CD4-positive, alpha-beta T cell treated with Interleukin-10 for 1 hour (primary cell): ENCODE measurements around the gene WFDC5.
"Not testable (repeated sequence)": the region's sequence is repeated elsewhere in the genome, so short reads cannot be mapped to it uniquely, and the experiment has no call there.

Source experiments
- DNase-seq: peaks from one replicate; pipeline ENCODE4 v3.0.0-alpha.2; 2020

The WFDC5 gene

GRCh38 chr20:45087097-45087790, 27.7 kb downstream of the WFDC5 start:
- no peak for DNase-seq

DNA sequence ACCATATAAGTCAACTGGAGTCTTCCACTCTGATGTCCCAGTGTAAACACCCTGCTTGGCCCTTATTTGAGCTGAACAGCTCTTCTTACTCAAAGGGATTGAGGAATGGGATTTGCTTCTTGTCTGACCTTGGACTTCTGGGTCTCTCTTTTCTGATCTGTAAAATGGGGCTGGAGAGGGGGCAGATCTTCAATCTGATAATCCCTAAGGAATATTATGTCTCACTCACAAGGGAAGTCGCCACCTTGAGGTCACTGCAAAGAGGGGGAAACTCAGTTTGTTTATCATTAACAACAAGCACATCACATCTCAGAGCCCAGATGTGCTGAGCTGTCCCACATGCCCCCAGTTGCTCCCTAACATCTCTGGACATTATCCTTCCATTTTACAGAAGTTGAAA, 29.1 kb downstream of the WFDC5 start:
- no peak for DNase-seq

- DNase-seq: no peak
Observed at GRCh38 chr20:45085289-45085688, 29.7 kb downstream of the WFDC5 start.

DNA sequence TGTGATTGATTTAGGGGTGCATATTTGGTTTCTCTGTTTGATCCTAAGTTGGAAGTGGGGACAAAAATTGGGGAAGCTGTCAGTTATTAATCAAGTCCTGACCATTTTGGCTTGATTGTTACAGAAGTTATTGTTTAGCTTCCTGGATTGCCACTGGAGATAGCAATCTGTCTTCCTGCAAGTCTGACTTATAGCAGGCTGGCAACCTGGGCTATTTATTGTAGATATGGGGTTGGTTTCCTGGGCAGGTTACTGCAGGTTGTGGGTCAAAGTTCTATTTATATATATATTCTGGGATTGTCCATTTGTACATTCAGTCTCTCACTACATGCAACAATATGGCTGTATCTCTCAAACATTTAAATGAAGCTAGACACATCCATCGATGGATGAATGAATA, 31.8 kb downstream of the WFDC5 start:
- DNase-seq: no peak

- no peak for DNase-seq
Observed at GRCh38 chr20:45082468-45082867, 32.5 kb downstream of the WFDC5 start.

- no peak for DNase-seq
Observed at GRCh38 chr20:45080867-45081624, 33.9 kb downstream of the WFDC5 start.

- DNase-seq: no peak
Observed at GRCh38 chr20:45077559-45077958, 37.4 kb downstream of the WFDC5 start.

DNA sequence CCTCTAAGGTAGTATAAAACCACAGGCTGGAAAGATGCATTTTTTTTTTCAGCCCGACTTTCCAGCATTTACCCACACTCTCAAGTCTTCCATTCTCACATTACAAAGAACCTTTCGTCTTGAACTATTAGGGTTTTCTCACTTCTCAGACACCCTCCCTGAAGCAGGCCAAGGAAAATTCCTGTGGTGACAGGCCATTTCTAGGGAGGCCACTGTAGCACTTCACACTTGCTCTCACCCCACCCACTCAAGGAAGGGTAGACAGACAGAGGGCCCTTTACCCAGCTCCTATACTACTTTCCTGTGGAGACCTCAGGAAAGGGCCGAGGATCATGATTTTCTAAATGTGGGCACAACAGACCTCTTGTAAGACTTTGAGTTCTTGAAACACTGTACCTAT, 41.8 kb downstream of the WFDC5 start:
- no peak for DNase-seq

DNA sequence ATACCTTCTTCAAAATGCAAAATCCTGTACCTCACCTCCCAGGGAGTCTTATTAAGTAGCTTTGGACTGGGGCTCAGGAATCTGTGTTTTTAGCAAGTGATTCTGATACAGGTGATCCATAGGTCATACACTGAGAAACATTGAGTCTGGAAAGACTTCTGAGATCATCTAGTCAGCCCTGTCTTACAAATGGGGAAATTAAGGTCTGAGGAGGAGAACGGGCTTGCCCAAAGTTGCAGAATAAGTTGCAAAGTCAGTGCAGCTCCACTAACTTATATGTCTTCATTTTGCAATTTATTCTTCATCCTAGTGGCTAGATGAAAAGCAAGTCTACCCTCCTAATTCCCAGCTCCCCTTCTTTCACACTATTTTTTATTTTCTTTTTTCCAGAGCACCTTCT, 42.9 kb downstream of the WFDC5 start:
- no peak for DNase-seq

- no peak for DNase-seq
Observed at GRCh38 chr20:45070932-45071632, 43.9 kb downstream of the WFDC5 start.

DNA sequence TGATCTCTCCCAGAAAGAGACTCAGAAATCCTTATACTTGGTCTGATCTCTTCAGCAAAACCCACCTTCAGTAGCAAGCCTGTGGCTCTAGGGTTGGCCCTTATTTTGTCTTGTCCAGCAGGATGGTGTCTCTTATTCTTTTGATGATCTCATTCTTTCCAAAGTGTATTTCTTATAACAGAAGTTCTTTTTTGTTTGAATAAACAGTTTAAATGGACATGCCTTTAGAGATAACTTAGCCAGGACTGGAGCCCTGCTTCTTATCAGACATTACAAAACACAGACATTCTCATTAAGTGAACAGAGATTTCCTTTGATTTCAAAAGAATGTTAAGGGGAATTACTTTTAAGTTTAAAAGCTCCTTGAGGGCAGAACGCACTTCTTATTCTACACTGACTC, 45.7 kb downstream of the WFDC5 start:
- no peak for DNase-seq

DNA sequence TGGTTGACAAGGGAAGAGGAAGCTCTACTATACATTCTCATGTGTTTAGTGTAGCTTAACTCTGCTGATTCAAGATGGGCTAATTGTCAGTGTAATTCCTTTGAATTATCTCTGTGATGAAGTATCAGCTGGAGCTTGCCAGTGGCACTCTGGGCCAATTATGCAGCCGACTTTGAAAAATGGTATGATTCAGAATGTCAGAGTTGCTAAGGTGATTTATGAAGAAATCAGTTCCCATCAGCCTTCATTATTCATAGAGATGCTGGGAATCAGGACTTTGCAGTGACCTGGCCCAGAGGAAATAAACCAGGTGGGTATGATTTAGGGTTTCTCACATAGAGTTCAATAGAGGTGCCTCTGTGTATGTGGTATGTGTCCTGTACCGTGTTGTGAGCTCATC, 47.4 kb downstream of the WFDC5 start:
- DNase-seq: no peak

DNA sequence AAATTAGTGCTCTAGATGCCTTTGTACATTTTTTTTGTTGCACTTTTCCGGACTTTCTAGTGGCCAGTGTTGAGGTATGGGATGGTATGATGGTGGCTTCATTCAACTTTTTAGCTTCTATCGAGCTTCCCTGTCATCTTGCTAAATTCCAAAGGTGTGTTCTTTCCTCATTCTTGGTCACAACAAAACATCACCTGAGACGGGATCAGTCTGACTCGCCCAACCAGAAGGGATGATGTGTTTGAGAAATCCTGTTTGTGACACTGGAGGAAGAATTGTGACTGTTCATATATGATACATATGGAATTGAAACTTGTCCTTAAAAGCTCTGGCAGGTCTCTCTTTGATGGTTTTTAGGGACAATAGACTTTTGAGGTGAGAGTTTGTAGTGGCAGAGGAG, 47.9 kb downstream of the WFDC5 start:
- DNase-seq: no peak

DNA sequence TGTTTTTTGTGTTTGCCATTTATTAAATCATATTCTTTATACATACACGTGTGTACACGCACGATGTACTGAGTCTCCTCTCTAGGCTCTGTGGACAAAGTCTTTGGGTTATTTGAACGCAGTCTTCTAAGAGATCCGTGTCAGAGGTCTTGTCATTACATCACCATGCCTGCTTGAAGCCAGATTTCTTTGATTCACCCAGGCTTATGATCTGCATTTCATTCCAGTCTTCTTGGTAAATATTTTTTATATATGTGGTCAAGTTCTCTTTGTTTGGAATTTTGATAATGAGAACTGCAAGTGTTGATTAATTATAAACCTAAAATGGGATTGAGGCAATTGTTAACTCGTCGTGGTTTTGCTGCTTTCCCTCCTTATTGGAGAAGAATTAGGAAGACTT, 48.6 kb downstream of the WFDC5 start:
- DNase-seq: no peak

DNA sequence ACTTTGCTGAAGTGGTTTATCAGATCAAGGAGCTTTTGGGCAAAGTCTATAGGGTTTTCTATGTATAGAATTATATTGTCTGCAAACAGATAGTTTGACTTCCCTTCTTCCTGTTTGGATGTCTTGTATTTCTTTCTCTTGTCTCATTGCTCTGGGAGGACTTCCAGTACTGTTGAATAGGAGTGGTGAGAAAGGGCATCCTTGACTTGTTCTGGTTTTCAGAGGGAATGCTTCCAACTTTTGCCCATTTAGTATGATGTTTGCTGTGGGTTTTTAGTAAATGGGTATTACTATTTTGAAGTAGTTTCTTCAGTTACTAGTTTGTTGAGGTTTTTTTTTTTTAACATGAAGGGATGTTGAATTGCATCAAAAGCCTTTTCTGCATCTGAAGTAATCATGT, 50.2 kb downstream of the WFDC5 start:
- no peak for DNase-seq

DNA sequence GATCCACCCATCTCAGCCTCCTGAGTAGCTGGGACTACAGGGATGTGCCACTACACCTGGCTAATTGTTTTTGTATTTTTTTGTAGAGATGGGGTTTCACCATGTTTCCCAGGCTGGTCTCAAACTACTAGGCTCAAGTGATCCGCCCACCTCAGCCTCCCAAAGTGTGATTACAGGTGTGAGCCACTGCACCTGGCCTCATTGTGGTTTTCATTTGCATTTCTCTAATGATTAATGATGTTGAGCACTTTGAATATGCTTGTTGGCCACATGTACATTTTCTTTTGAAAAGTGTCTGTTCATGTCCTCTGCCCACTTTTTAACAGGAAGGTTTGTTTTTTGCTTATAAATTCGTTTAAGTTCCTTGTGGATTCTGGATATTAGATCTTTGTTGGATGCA, 51.9 kb downstream of the WFDC5 start:
- DNase-seq: not testable (repeated sequence)

DNA sequence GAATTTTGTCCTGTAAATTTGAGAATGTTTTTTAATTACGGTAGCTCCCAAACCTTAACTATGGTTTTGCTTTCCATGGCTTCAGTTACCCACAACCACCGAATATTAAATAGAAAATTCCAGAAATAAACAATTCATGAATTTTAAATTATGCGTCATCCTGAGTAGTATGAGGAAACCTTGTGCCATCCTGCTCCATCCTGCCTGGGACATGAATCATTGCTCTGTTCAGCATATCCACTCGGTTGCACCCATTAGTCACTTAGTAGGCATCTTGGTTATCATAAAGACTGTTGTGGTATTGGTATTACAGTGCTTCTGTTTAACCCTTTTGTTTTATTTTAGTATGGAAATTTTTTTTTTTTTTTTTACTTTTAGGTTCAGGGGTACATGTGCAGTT, 53.7 kb downstream of the WFDC5 start:
- no peak for DNase-seq

- DNase-seq: no peak
Observed at GRCh38 chr20:45060294-45060693, 54.7 kb downstream of the WFDC5 start.
